HEK293 (cell line): ENCODE results near the gene KANSL1L.

Source experiments
- KLF16 ChIP-seq: fragments of 450-650 bp; formaldehyde crosslinking; IDR thresholded peaks from 2 replicates; pipeline ENCODE4 v1.5.1; 2017; ENCODE audit warnings: missing biosample characterization, missing genetic modification characterization
- MEIS1 ChIP-seq: sonication (generic); formaldehyde crosslinking; IDR thresholded peaks from 2 replicates; pipeline ENCODE4 v1.8.1; 2022; ENCODE audit warnings: missing genetic modification reagents, mild to moderate bottlenecking, borderline replicate concordance
- TCF7L2 ChIP-seq: IDR thresholded peaks from 2 replicates; pipeline ENCODE4 v1.6.1; 2011; ENCODE audit warnings: low read depth, mild to moderate bottlenecking, inconsistent platforms, low read length, moderate library complexity, borderline replicate concordance
- ZNF174 ChIP-seq: fragments of 450-650 bp; formaldehyde crosslinking; IDR thresholded peaks from 2 replicates; pipeline ENCODE4 v1.5.0; 2017; ENCODE audit warnings: missing biosample characterization, mild to moderate bottlenecking, missing genetic modification characterization
- ZNF24 ChIP-seq: fragments of 450-650 bp; formaldehyde crosslinking; IDR thresholded peaks from 2 replicates; pipeline ENCODE4 v1.5.1; 2016; ENCODE audit warnings: missing biosample characterization, missing genetic modification characterization
- ZNF280C ChIP-seq: fragments of 450-650 bp; formaldehyde crosslinking; IDR thresholded peaks from 2 replicates; pipeline ENCODE4 v1.5.1; 2016; ENCODE audit warnings: missing biosample characterization, missing genetic modification characterization
- ZNF510 ChIP-seq: fragments of 450-650 bp; formaldehyde crosslinking; IDR thresholded peaks from 2 replicates; pipeline ENCODE4 v1.5.1; 2018; ENCODE audit warnings: mild to moderate bottlenecking, missing genetic modification characterization, missing biosample characterization; ENCODE audit not compliant: insufficient replicate concordance
- ZNF629 ChIP-seq: fragments of 450-650 bp; formaldehyde crosslinking; IDR thresholded peaks from 2 replicates; pipeline ENCODE4 v1.5.1; 2017; ENCODE audit warnings: missing biosample characterization, missing genetic modification characterization
- ZNF670 ChIP-seq: fragments of 450-650 bp; formaldehyde crosslinking; IDR thresholded peaks from 2 replicates; pipeline ENCODE4 v1.5.1; 2016; ENCODE audit warnings: missing biosample characterization, missing genetic modification characterization, low read depth
- ZNF843 ChIP-seq: fragments of 450-650 bp; formaldehyde crosslinking; IDR thresholded peaks from 2 replicates; pipeline ENCODE4 v1.5.1; 2016; ENCODE audit warnings: missing biosample characterization, missing genetic modification characterization
- TF ChIP-seq, protein P1 (sequence below): fragments of 450-650 bp; formaldehyde crosslinking; IDR thresholded peaks from 2 replicates; pipeline ENCODE4 v1.5.1; 2016; ENCODE audit warnings: missing biosample characterization, missing genetic modification characterization
- TF ChIP-seq, protein P2 (sequence below): fragments of 450-650 bp; formaldehyde crosslinking; IDR thresholded peaks from 2 replicates; pipeline ENCODE4 v1.5.1; 2017; ENCODE audit warnings: missing biosample characterization, mild to moderate bottlenecking, missing genetic modification characterization, moderate library complexity

- TF ChIP-seq ZNF24 (tag by site-specific recombination) (no peak), ZNF280C (tag by site-specific recombination) (no peak), TCF7L2 (no peak), MEIS1 (no peak), ZNF670 (tag by site-specific recombination) (no peak), ZNF843 (tag by site-specific recombination) (no peak), ZNF174 (tag by site-specific recombination) (no peak), KLF16 (tag by site-specific recombination) (no peak), ZNF510 (no peak), ZNF629 (tag by site-specific recombination) (no peak)
- TF ChIP-seq, protein P1, sequence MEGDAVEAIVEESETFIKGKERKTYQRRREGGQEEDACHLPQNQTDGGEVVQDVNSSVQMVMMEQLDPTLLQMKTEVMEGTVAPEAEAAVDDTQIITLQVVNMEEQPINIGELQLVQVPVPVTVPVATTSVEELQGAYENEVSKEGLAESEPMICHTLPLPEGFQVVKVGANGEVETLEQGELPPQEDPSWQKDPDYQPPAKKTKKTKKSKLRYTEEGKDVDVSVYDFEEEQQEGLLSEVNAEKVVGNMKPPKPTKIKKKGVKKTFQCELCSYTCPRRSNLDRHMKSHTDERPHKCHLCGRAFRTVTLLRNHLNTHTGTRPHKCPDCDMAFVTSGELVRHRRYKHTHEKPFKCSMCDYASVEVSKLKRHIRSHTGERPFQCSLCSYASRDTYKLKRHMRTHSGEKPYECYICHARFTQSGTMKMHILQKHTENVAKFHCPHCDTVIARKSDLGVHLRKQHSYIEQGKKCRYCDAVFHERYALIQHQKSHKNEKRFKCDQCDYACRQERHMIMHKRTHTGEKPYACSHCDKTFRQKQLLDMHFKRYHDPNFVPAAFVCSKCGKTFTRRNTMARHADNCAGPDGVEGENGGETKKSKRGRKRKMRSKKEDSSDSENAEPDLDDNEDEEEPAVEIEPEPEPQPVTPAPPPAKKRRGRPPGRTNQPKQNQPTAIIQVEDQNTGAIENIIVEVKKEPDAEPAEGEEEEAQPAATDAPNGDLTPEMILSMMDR (tag by site-specific recombination): no peak
- TF ChIP-seq, protein P2, sequence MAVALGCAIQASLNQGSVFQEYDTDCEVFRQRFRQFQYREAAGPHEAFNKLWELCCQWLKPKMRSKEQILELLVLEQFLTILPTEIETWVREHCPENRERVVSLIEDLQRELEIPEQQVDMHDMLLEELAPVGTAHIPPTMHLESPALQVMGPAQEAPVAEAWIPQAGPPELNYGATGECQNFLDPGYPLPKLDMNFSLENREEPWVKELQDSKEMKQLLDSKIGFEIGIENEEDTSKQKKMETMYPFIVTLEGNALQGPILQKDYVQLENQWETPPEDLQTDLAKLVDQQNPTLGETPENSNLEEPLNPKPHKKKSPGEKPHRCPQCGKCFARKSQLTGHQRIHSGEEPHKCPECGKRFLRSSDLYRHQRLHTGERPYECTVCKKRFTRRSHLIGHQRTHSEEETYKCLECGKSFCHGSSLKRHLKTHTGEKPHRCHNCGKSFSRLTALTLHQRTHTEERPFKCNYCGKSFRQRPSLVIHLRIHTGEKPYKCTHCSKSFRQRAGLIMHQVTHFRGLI (tag by site-specific recombination): no peak
Measured at GRCh38 chr2:210170196-210170445, 1.1 kb downstream of the KANSL1L start.
